Vagina (tissue), 2 donors: ENCODE measurements around the gene MBTPS1.

Experiments used
- POLR2AphosphoS5 ChIP-seq, 2 donors: sonication (generic); formaldehyde crosslinking; IDR thresholded peaks; one replicate each; pipeline ENCODE4 v1.9.0; 2017; ENCODE audit warnings: antibody characterized with exemption in 2 of 2, mild to moderate bottlenecking in 2 of 2, low read depth in 1 of 2; ENCODE audit not compliant: insufficient read depth in 1 of 2
- TF ChIP-seq, protein P1 (sequence below), 3 experiments: fragments of 450-650 bp in 2 of 3; fragments of 200-600 bp in 1 of 3; sonication (generic) in 1 of 3; IDR thresholded peaks; one replicate each; pipeline ENCODE4 v1.5.1; 2017 to 2019; ENCODE audit warnings: antibody characterized with exemption in 3 of 3, mild to moderate bottlenecking in 2 of 3, moderate library complexity in 2 of 3

DNA sequence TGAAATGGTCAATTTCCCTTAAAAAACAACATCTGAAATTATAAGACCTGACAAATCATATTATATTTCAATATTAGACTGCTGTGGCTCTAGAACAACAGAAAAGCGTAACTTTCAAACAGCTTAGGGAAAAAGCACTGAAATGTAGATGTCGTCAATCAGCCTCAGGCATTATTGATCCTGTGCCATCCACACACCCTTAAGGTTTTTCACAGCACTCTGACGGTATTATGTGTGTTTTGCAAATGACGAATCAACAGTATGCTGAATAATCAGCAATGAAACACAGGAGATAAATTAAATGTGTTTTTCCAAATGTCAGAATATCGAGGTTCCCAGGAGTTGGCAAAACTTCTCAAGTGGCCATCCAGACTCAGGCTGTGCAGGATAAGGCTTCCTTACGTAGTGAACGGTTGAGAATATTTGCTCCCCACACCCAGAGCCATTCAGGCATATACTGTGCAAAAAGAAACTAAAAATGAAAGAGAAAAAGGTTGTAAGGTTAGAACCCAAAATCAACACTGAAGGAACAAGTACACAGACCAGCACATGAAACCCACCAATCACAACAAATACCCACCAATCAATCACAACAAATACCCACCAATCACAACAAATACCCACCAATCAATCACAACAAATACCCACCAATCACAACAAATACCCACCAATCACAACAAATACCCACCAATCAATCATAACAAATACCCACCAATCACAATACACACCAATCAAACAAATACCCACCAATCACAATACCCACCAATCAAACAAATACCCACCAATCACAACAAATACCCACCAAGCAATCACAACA is 7.7 kb upstream of the MBTPS1 start:
- TF ChIP-seq, protein P1, sequence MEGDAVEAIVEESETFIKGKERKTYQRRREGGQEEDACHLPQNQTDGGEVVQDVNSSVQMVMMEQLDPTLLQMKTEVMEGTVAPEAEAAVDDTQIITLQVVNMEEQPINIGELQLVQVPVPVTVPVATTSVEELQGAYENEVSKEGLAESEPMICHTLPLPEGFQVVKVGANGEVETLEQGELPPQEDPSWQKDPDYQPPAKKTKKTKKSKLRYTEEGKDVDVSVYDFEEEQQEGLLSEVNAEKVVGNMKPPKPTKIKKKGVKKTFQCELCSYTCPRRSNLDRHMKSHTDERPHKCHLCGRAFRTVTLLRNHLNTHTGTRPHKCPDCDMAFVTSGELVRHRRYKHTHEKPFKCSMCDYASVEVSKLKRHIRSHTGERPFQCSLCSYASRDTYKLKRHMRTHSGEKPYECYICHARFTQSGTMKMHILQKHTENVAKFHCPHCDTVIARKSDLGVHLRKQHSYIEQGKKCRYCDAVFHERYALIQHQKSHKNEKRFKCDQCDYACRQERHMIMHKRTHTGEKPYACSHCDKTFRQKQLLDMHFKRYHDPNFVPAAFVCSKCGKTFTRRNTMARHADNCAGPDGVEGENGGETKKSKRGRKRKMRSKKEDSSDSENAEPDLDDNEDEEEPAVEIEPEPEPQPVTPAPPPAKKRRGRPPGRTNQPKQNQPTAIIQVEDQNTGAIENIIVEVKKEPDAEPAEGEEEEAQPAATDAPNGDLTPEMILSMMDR (IDR thresholded peaks at IDR 0.05): no peak
- TF ChIP-seq POLR2AphosphoS5 (IDR thresholded peaks at IDR 0.05; ENCODE audit: insufficient read depth in 1 of 2, low read depth in 1 of 2): no peak
